ENCODE results near the gene PRX.

Gene PRX

GRCh38 chr19:40444825-40445312, 31.7 kb upstream of the PRX start:
- in situ Hi-C loops (cut with HindIII; ENCODE audit: low sequenced_read_pairs) = no loop called here
- peak; percentile 35 for TF ChIP-seq CTCF (IDR thresholded peaks at IDR 0.05; ENCODE audit: low read depth, low read length)
- peak overlapping the region; percentile 100 for H3K4me3 ChIP-seq (ENCODE audit: low read depth, low read length)
- DNase-seq (ENCODE audit: low read depth, low spot score) = no peak

GRCh38 chr19:40444000-40444824, 31.0 kb upstream of the PRX start, which contains the start of gene SERTAD3:
SERTAD3 (minus strand) TSS chr19:40444335; CDS start chr19:40442080, 2,255 bp downstream.
- in situ Hi-C loops (cut with HindIII; ENCODE audit: low sequenced_read_pairs) = no loop called here
- peak; percentile 97 for DNase-seq (ENCODE audit: low read depth, low spot score)
- no peak for TF ChIP-seq CTCF (IDR thresholded peaks at IDR 0.05; ENCODE audit: low read depth, low read length)
- H3K4me3 ChIP-seq (ENCODE audit: low read depth, low read length) = peak within 1 kb of the TSS; percentile 100

GRCh38 chr19:40443131-40443999, 30.2 kb upstream of the PRX start:
- peak overlapping the region; percentile 100 for H3K4me3 ChIP-seq (ENCODE audit: low read depth, low read length)
- no peak for TF ChIP-seq CTCF (IDR thresholded peaks at IDR 0.05; ENCODE audit: low read depth, low read length)
- in situ Hi-C loops (cut with HindIII; ENCODE audit: low sequenced_read_pairs) = no loop called here
- peak; percentile 100 for DNase-seq (ENCODE audit: low read depth, low spot score)

DNA sequence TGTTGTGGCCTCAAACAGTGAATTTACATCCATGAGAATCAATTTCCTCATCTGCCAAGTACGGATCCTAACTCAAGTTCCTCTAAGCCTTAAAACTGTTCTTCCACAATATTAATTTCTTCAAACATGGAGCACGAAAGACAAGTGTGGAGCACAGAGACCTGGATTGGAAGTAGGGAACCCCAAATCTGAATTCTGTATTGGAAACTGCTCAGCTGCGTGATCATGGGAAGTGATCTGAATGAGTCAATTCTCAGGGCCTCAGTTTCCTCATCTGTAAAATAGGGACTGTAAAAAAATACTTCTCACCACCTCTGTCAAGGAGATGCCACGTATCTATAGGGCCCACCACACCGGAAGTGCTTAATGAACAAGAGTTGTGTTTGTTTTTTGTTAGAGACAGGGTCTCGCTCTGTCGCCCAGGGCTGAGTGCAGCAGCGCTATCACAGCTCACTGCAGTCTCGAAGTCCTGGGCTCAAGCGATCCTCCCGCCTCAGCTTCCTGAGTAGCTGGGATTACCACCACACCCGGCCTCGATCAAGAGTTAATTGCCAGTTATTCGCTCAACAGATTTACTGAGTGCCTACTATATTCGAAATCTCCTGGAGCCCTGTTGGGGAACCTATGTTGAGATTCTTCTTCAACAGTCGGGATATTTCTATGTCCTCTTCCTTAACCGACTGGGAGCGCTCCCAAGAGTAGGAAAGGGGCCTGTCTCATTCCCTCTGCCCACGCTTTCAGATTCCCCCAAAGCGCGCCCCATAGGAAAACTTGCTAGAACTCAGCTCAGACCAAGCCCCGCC, 29.4 kb upstream of the PRX start:
- in situ Hi-C loops (cut with HindIII; ENCODE audit: low sequenced_read_pairs) = no loop called here
- TF ChIP-seq CTCF (IDR thresholded peaks at IDR 0.05; ENCODE audit: low read depth, low read length) = no peak
- H3K4me3 ChIP-seq (ENCODE audit: low read depth, low read length) = peak overlapping the region; percentile 100
- no peak for DNase-seq (ENCODE audit: low read depth, low spot score)

DNA sequence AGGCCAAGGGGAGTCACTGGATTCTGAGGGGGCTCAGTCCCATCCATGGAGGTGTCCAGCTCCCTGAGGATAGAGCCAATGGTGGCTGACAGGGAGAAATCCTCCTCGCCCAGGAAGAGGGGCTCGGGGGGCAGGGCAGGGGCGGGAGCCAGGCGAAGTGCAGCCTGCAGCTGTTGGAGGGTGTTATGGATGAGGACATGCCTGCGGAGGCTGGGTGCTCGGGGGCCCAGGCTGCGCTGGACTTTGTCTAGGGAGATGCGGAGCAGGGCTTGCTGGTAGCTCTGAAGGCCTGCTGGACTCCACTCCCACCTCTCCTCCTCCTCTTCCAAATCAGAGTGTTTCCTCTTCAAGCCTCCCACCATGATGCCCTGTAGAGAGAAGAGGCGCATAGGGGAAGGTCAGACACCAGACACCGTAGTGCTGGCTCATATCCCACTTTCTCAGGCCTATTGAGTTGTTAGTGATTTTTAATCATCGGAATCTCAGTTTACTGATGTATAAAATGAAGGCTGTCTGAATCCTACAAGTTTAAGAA, 28.6 kb upstream of the PRX start:
- in situ Hi-C loops (cut with HindIII; ENCODE audit: low sequenced_read_pairs) = no loop called here
- no peak overlapping the region for H3K4me3 ChIP-seq (ENCODE audit: low read depth, low read length)
- TF ChIP-seq CTCF (IDR thresholded peaks at IDR 0.05; ENCODE audit: low read depth, low read length) = no peak
- DNase-seq (ENCODE audit: low read depth, low spot score) = no peak

Data from astrocyte of the spinal cord (primary cell).